T47D (cell line): ENCODE data around the gene SLCO2A1.
A peak's percentile ranks its signal among the peaks of the same experiment; 100 is the strongest.

ENCODE experiments used
- DNase-seq, 2 experiments: peaks; one replicate each; pipeline versions ENCODE4 v3.0.0 to v3.0.0-alpha.2; 2011 to 2012; ENCODE audit warnings: low read depth in 1 of 2, low spot score in 1 of 2
- JUND ChIP-seq: IDR thresholded peaks from 2 replicates; pipeline ENCODE4 v1.6.1; 2012; ENCODE audit warnings: low read depth
- in situ Hi-C: cut with HindIII; loops from 2 replicates; pipeline ENCODE4 v1.10.0; 2016; ENCODE audit warnings: low sequenced_read_pairs, low pct_unique_long_range_greater_than_20kb

The SLCO2A1 gene

GRCh38 chr3:134057006-134057653, 27.4 kb upstream of the SLCO2A1 start:
- in situ Hi-C loops: no loop called here
- no peak for DNase-seq
- TF ChIP-seq JUND: no peak

DNA sequence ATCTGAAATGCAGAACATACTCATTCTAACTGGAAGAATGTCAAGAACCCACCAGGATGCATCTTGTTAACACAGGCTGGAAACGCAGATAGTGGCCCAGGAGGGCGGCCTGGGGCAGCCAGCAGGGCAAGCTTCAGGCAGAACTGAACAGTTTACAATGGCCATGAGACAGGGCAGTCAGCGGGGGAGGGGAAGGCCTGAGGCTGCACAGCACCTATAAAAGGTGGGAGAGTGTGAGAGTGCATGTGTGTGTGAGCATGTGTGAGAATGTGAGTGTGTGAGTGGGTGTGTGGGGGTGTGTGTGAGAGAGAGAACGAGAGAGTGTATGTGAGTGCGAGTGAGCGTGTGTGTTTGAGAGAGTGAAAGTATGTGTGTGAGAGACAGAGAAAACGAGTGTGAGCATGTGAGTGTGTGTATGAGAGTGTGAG, 26.8 kb upstream of the SLCO2A1 start:
- no peak for DNase-seq
- in situ Hi-C loops: no loop called here
- TF ChIP-seq JUND: no peak

GRCh38 chr3:134055661-134056060, 25.9 kb upstream of the SLCO2A1 start:
- DNase-seq: no peak
- in situ Hi-C loops: no loop called here
- no peak for TF ChIP-seq JUND

DNA sequence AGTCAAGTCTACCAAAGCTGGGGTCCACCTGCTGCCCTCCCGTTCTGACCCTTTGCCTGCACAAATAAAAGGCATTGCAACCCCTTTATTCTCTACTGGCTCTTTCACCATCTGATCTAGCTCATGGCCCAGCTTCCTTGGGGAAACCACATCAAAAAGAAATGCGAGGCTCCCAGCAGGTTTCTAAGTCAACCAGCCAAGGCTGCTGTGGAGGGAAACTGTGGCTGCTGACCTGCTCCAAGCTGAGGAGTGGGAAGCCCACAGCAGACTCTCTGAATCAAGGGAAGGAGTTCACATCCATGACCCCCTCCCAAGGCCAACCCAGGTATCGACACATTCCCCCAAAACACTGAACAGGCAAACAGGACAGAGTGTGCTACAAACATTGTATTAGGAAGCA, 25.2 kb upstream of the SLCO2A1 start:
- TF ChIP-seq JUND: no peak
- in situ Hi-C loops: no loop called here
- no peak for DNase-seq

GRCh38 chr3:134054231-134054630, 24.5 kb upstream of the SLCO2A1 start:
- in situ Hi-C loops: no loop called here
- DNase-seq: no peak
- TF ChIP-seq JUND: no peak

DNA sequence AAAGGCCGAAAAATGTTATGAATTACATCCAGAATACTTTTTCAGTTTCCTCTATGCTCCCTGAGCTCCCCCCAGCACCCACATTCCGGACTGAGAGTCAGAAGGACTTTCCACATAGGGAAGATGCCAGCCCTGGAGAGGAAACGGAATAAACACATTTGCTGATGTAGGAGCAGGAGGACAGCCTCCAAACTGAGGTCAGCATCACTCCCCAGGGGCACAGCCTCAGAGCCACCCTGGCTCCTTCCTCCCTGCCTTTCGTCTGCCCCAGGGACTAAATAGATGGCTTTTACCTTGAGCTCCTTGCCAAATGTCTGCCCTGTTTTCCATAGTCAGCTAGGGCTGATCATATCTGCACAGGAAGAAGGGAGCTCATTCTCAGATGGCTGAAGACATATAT, 22.6 kb upstream of the SLCO2A1 start:
- DNase-seq: no peak
- in situ Hi-C loops: no loop called here

GRCh38 chr3:134049676-134050075, 20.0 kb upstream of the SLCO2A1 start:
- DNase-seq: no peak
- in situ Hi-C loops: no loop called here
- TF ChIP-seq JUND: no peak

More for the DNA sequence above, 22.6 kb upstream of the SLCO2A1 start:
- TF ChIP-seq JUND: no peak

- no peak for TF ChIP-seq JUND
- in situ Hi-C loops: no loop called here
- DNase-seq: no peak
These were observed 18.7 kb upstream of the SLCO2A1 start for GRCh38 chr3:134048278-134048996.

DNA sequence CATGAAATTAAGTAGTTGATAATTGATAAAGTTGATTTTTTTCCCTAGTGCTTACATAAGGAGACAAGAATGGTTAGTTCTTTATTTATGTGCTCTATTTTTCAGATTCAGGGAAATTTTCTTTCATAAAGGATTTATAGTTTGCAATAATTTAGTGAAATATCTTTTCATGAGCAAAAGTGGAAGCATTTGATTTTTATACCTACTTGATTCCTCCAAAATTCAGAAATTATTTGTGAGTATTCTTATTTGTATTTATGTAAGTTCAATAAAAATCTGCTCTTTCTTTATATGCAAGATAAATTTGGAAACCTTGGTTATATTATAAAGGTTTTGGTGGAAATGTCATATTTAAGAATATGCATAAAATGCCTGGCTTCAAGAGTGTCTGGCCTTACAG, 14.7 kb upstream of the SLCO2A1 start:
- no peak for DNase-seq
- no peak for TF ChIP-seq JUND
- in situ Hi-C loops: no loop called here

DNA sequence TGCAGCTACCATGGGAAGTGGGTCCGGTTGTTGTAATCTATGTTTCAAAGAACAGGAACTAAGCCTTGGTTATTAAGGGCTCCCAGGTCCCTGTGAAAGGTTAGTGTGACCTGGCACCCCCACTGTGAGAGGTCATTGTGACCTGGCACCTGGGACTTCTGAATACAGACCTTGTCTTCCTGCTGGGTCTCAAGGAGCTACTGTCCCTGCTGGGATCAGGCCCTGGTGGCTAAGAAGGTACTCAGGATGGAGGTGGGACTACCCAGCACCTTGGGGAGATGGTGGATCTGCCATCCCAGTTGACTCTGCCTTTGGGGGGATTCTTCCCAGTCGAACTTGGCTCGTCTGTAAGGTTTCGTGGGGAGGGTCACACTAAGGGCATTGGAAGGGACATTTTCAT, 10.3 kb upstream of the SLCO2A1 start:
- in situ Hi-C loops: no loop called here
- peak in 1 of 2 experiments; percentile 39 for DNase-seq
- TF ChIP-seq JUND: no peak

GRCh38 chr3:134039161-134039862, 9.6 kb upstream of the SLCO2A1 start:
- in situ Hi-C loops: no loop called here
- TF ChIP-seq JUND: no peak
- peak in 1 of 2 experiments; percentile 31 for DNase-seq

DNA sequence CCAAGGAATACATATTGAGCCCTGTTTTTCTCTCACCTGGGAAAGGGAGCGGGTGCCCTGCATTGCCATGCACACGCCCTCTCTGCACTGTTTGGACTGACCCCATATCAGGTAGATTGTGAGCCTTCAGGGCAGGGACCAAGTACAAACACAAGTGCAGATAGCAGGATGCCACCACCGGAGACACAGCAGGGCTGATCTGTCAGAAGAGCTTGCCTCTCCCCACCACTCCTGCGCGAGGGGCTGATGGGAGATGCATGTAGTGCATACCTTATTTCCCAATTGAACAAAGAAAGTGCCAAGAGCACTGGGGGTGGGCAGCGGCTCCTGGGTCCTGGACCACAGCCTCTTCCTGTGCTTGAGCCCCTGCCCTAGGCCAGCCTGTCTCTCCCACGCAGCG, 9.0 kb upstream of the SLCO2A1 start:
- TF ChIP-seq JUND: no peak
- DNase-seq: no peak
- in situ Hi-C loops: no loop called here

DNA sequence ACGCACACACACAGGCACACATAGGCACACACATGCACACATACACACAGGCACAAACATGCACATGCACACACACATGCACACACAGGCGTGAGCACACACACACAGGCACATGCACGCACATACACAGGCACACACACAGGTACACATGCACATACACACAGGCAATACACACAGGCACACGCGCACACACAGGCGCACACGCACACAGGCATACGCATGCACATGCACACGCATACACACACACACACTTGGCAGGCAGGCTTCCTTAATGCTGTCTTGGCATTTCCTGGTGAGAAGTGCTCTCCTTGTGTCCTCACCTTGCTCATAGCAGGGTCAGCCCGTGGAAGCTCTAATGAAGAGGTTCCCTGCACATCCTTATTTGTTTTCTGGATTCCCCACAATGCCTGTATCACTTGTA, 8.4 kb upstream of the SLCO2A1 start:
- in situ Hi-C loops: no loop called here
- no peak for DNase-seq
- TF ChIP-seq JUND: no peak
